ENCODE results near the gene ARL14.
"Not testable (repeated sequence)": the region's sequence is repeated elsewhere in the genome, so short reads cannot be mapped to it uniquely, and the experiment has no call there.

Gene ARL14

DNA sequence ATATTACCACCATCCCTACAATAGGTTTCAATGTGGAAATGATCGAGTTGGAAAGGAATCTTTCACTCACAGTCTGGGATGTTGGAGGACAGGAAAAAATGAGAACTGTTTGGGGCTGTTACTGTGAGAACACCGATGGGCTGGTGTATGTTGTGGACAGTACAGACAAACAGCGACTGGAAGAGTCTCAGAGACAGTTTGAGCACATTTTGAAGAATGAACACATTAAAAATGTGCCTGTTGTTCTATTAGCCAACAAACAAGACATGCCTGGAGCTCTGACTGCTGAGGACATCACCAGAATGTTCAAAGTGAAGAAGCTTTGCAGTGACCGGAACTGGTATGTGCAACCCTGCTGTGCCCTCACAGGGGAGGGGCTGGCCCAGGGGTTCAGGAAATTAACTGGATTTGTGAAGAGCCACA lies 510 bp downstream of the ARL14 start:
- no peak for DNase-seq (ENCODE audit: low read depth)

GRCh38 chr3:160678292-160678842 lies 1.4 kb downstream of the ARL14 start:
- no peak for DNase-seq (ENCODE audit: low read depth)

DNA sequence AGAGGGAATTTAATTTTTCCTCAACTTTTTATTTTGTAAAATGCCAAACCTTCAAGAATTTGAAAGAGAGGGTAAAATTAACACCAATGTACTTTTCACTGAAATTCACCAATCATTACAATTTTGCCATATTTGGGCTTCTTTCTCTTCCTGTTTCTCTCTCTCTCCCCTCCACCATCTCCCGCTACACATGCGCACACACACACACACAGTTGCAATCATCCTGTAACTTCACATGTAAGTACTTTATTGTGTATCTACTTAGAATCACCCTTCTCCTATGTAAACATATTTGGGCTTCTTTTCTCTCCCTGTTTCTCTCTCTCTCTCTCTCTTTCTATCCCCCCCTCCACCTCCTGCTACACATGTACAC lies 7.4 kb downstream of the ARL14 start:
- no peak for DNase-seq (ENCODE audit: low read depth)

- no peak for DNase-seq (ENCODE audit: low read depth)
Measured at GRCh38 chr3:160685144-160685766, 8.3 kb downstream of the ARL14 start.

DNA sequence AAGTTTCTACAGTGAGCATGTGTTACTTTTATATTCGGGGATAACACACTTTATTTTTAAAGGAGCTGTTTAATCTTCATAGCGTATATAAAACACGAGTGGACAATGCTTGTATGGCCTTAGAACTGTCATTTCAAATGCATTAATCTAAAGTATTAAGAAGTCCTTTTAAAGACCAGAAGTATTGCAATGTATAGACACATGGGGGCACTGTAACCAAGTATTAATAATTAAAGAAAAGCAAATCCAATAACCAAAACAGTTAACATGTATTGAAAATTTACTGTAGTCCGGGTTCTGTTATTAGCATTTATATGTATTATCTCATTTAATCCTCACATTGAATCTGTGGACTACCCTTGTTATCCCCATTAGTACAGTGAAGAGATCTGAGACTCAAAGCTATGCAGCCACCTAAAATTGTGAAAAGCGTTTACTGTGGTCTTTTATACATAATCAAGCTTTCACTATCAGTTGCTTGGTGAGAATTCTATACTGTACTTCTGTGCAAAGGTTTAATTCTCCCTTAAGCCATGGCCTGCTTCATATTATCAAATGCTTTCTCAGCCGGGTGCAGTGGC lies 10.1 kb downstream of the ARL14 start:
- no peak for DNase-seq (ENCODE audit: low read depth)

DNA sequence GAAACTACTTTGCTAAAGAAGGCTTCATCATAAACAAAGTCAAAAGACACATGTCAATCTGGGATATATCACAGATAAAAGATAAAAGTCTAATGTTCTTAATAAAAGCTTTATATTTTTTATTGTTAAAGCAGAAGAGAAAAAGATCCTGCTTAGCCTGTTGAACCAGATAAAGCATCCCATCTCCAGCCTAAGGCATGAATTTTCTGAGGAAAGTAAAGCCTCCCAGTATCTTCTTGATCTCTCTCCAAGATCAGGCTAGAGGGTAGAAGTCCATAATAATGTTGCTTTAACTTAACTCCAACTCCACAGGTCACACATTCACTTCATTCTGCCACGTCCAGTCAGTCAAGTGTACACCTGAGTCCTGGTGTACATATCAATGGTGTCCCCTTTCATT lies 14.2 kb downstream of the ARL14 start:
- no peak for DNase-seq (ENCODE audit: low read depth)

GRCh38 chr3:160691962-160692361 lies 15.0 kb downstream of the ARL14 start:
- no peak for DNase-seq (ENCODE audit: low read depth)

DNA sequence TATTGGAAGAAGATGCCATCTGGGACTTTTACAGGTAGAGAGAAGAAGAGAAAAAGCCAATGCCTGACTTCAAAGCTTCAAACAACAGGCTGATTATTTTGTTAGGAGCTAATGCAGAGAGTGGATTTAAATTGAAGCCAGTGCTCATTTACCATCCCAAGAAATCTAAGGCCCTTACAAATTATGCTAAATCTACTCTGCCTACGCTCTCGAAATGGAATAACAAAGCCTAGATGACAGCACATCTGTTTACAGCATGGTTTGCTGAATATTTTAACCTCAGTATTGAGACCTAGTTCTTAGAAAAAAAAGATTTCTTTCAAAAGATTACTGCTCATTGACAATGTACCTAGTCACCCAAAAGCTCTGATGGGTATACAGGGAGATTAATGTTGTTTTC lies 16.2 kb downstream of the ARL14 start:
- no peak for DNase-seq (ENCODE audit: low read depth)

GRCh38 chr3:160694345-160694744 lies 17.4 kb downstream of the ARL14 start:
- no peak for DNase-seq (ENCODE audit: low read depth)

DNA sequence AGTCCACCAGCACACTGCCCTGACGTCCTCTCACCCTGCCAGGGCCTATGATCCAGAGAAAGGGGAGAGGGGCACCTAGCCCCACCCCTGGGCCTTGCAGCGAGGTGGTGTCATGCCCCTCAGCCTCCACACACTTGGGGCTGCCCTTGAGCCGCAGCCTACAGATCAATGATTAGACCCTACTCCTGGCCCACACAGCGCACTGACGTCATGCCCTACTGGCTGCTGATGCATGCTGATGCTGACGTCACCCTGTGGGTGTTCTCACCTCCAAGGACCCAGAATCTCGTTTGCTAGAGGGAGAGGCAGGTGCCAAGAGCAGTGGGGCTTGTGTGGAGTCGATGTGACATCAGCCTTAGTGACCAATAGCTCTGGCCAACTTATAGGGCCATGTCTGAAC lies 18.0 kb downstream of the ARL14 start:
- no peak for DNase-seq (ENCODE audit: low read depth)

DNA sequence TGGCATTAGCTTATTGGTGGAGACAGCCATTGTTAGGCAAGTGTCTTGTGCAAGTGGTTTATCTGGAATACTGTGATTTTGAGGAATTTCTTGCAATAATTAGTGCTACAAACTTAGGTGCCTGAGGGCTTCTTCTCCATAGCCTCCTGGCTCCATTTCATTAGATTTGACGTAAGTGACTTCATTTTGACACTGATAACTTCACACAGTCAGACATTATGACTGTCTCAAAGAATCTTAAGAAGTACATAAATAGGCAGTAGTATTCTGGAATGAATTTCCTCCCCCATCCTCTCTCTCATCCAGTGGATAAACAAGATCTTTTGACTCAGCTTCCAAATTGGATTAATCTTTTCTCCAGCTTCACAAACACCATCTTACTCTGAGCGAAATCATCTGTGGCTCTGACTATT lies 19.0 kb downstream of the ARL14 start:
- no peak for DNase-seq (ENCODE audit: low read depth)

- no peak for DNase-seq (ENCODE audit: low read depth)
Measured at GRCh38 chr3:160697637-160698380, 20.8 kb downstream of the ARL14 start.

DNA sequence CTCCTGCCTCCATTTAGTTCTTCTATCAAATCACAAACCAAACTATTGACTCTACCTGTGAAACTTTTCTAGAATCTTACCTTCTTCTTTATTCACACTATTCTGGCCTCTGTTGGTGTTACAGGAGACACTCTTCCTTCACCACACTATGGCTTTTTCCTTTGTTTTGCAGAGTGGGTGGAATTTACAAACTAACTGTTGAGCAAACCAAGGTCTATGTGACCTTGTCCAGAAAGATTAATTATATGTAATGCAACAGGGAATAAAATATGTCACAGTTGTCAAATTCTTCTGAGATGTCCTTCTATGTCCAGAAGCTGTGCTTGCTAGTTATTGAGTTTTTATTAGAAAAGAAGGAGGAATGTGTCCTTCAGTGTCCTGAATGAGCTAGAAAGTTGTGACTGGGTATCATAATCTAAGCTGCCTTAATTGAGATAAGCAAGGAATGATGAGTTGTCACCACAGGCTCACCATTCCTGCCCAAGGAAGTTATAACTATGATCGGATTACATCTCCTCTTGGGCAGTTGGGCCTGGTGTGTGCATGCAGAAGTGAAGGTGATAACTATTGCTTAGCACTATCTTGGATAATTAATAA lies 21.7 kb downstream of the ARL14 start:
- no peak for DNase-seq (ENCODE audit: low read depth)

- DNase-seq (ENCODE audit: low read depth), result no peak
Measured at GRCh38 chr3:160701490-160701889, 24.5 kb downstream of the ARL14 start.

- no peak for DNase-seq (ENCODE audit: low read depth)
Measured at GRCh38 chr3:160702290-160702689, 25.3 kb downstream of the ARL14 start.

DNA sequence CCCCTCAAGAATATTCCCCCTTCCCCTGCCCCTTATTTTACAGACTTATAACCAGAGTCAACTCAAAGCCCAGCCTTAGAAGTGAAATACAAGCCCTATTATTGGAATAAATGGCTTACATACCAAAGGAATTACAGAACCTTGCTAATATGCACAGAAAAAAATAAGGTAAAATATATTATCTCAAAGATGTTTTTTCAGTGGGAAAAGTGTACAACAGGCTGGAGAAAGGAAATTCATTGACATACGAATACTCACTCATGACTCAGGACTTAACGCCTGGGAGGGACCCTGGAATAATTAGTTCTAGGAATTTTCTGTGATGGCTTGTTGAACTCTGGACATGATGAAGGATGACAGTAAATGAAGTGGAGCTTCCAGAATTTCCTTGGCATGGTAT lies 27.0 kb downstream of the ARL14 start:
- no peak for DNase-seq (ENCODE audit: low read depth)

GRCh38 chr3:160707187-160707794 lies 30.3 kb downstream of the ARL14 start:
- DNase-seq (ENCODE audit: low read depth), result no peak

GRCh38 chr3:160709477-160710182 lies 32.7 kb downstream of the ARL14 start:
- no peak for DNase-seq (ENCODE audit: low read depth)

GRCh38 chr3:160713144-160713543 lies 36.2 kb downstream of the ARL14 start:
- DNase-seq (ENCODE audit: low read depth), result not testable (repeated sequence)

GRCh38 chr3:160719710-160720109 lies 42.8 kb downstream of the ARL14 start:
- DNase-seq (ENCODE audit: low read depth), result no peak

- DNase-seq (ENCODE audit: low read depth), result no peak
Measured at GRCh38 chr3:160720123-160720746, 43.3 kb downstream of the ARL14 start.
